CD1c-positive myeloid dendritic cell (primary cell): ENCODE measurements around the gene CEMIP.

Source experiments
- DNase-seq: peaks from one replicate; pipeline ENCODE4 v3.0.0-alpha.2; 2016; ENCODE audit errors: extremely low spot score

CEMIP gene

DNA sequence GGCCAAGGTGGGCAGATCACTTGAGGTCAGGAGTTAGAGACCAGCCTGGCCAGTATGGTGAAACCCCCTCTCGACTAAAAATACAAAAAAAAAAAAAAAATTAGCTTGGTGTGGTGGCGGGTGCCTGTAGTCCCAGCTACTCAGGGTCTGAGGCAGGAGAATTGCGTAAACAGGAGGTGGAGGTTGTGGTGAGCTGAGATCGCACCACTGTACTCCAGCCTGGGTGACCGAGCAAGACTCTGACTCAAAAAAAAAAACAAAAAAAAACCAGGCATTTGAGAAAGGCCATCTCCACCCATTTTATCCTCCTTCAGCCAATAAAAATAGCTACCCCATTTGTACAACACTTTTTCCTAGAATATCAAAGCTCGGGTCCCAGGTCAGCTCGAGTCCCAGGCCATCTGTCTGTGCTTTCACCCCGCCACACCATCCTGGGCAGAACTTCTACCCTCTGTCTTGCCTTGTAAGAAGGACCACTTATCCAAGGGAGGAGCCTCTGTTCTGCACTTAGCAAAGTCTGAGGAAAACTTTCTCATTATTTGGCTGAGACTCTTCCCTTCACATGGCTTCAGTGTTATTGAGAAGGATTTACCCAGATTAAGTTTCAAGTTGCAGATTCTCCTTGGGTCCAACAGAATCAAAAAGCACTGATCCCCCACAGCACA, 111.3 kb downstream of the CEMIP start:
- DNase-seq = no peak

DNA sequence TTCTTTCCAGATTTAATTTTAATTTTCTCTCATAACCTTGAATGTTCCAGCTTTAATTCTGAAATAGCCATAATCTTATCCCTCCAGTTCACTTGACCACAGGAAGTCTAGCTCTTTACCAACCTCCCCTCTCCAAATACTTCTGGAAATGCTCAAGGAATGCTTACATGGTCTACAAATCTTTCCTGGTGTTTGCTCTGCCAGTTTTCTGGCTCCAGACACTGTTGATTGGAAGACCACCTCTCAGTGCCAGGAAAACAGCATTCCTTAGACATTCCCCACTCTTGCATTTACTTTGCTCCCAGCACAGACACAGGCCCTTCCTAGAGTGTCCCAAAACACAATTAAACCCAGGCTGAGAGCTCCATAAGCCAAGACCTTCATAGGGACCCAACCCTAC, 111.8 kb downstream of the CEMIP start:
- no peak for DNase-seq

DNA sequence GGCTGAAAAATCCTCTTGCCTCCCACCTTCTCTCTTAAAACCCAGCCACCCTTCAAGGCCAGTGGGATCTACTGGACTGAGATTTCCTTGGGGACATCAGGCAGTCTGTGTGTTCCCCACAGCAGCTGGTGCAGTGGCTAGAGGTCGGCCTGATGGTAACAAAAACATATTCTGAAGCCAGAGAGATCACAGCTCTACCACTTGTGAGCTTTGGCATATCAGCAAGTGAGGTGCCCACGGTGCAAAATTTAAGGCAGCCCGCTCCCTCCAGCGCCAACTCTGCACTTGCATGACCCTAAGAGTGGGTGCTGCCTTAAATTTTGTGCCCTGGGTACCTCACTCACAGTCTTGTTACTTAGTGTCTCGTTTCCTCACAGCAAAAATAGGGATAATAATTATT, 113.2 kb downstream of the CEMIP start:
- DNase-seq = no peak

DNA sequence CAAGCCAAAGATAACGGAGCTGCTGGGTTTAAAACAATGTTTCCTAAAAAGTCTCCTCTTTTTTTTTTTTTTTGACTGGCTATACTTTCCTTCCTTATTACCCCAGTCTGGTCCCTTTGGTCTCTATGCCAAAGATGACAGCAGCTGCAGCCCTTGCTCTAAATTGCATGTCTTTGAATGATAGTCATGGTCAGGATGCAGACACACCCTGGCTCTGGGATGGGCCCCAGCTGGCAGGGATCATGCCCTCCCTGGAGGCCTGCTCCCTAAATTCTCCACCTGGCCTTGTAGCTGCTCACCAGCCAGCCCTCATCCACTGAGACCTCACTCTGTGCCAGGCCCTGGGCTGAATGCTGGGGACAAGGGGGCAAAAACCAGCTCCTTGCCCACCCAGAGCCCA, 114.6 kb downstream of the CEMIP start:
- DNase-seq = no peak

DNA sequence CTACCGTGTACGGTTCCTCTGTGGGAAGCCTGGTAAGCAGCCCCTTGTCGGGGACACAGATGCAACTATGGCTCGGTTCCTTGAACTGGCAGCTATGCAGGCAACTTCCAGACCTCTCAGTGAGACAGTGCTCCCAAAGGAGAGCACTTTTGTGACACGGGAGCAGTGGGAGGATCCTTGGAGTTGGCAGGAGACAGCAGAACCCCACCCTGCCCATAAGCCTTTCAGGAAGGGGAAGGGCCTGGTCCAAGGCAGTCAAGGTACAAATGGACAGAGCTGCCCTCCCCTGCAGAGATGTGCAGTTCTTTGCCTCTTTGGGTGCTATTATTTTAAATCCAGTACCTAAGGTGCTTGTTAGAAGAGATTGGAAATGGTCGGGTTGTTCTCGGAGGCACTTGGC, 115.9 kb downstream of the CEMIP start:
- no peak for DNase-seq

DNA sequence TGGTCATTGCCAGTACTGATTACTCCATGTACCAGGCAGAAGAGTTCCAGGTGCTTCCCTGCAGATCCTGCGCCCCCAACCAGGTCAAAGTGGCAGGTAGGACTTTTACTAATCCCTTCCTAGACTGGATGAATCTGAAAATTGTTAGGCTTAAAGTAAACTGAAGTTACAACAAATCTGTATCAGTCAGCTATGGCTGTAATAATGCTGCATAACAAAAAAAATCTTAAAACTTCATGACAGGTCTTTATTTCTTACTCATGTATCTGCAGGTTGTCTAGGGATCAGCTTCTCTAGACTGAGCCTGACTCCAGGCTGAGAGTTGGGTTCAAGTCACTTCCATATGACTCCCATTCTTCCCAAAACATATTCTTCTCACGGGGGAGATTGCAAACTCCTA, 116.8 kb downstream of the CEMIP start:
- no peak for DNase-seq

DNA sequence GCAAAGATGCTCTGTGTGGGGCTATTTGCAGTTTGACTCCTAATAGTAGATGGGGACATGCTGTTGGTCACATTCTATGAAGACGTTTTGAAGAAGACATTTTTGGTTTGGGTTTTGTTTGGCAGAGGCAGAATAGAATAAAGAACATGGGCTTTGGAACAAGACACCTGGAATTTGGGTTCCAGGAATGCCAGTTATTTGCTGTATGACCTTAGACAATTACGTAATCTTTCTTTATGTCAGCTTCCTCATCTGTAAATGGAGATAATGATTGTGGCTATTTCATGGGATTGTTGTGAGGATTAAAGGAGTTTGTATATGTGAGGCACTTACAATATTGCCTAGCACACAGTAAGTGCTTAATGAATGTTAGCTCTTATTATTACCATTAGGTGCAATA, 118.9 kb downstream of the CEMIP start:
- no peak for DNase-seq

DNA sequence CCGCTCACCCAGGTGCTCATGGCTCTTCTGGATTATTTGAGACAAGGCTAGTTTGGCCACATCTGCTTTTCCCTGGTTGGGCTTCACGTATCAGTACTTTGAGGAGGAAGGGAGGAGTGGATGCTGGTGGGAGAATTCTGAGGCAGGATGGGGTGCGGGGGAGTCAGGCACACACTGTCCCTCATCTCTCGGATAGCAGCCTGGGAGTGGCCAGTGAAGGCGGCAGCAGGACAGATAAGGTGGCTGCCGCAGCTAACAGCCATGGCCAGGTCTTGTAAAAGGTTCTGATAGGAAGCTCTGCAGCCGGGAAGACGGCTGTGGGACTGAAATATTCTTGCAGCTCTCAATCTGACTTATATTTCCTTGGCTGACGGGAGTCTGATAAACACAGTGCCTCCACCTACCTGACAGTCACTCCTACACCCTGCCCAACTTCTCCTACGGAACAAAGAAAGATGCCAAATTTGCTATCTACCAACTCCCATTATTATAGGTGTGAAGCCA, 123.2 kb downstream of the CEMIP start:
- no peak for DNase-seq

DNA sequence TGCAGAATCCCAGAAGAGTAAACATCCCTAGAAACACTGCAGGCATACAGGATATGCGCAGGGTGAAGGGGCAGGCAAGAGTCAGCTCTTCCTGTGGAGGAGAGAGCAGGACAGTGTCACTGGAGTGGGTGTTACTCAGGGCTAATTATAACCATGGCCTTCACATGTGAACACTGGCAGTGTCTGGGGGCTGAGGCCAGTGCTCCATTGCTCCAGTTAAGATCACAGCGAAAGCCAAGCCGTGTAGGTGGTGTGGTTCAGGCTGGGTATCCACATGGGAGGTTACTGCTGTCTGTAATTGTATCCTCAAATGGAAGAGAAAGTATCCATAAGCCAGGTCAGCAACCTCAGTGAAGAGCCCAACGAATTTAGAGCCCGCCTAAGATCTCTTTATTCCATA, 125.8 kb downstream of the CEMIP start:
- no peak for DNase-seq

DNA sequence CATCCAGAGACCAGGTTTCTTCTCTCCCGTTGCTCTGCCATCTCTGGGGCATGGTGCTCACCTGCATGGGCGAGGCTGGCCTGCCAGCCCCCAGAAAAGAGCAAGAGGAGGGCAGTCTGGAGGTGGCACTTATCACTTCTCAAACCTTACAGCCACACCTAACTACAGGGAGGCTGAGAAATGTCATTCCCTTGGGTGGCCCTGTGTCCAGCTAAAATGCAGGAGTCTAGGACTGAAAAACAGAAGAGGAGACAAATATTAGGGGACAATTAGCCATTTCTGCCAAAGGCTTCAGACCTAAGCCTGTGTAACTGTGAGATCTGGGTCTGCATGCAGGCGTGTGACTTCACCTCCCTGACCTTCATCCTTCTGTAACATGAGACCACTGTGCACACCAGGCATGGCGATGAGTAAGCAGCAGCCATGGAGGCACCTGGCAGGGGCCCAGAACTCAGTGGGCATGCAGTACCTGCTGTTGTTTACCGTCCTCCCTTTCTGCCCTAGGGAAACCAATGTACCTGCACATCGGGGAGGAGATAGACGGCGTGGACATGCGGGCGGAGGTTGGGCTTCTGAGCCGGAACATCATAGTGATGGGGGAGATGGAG, 127.1 kb downstream of the CEMIP start:
- DNase-seq = no peak

DNA sequence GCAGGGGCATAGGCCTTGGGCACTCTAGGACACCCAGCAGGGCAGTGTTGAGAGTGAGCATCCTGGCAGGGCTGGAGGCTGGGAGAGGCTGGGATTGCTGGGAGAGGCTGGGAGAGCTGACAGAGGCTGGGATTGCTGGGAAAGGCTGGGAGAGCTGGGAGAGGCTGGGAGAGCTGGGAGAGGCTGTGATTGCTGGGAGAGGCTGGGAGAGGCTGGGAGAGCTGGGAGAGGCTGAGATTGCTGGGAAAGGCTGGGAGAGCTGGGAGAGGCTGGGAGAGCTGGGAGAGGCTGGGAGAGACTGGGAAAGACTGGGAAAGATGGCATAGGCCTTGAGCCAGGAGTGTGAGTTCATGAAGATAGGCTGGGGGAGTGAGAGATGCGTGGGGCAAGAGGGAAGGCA, 132.7 kb downstream of the CEMIP start:
- no peak for DNase-seq

DNA sequence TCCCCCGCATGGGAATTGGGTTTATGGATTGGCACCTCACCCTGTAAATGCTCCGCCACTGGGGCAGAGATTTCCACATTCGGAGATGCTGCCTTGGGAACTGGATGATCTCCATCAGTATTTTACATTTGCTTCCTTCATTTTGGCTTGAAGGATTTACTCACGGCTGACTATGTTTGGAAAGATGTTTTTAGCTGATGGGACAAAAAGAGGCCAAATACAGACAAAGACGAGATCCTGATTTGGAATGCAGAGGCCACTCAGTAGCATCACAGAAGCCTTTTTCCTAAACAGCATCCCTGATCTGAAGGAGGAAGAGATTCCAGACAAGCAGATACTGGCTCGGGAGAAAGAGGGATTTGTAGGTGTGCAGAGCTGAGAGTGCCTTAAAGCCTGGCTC, 133.5 kb downstream of the CEMIP start:
- no peak for DNase-seq

DNA sequence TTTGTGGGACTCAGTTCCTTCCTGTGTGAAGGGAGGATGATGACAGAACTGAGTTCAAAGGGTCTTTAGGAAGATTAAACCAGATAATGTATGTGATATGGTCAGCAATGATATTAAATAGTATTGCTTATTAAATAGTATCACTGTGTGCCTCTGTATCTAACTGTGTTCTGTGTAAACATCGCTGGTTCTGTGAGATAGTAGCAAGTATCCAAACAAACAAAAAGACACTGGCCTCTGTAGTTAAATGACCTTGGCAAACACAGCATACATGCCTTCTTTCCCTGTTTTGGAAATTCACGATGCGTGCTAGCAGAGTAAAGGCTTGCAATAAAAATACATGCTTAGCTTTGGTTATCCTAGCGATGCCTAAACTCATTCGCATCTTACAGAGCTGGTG, 134.4 kb downstream of the CEMIP start:
- DNase-seq = no peak

DNA sequence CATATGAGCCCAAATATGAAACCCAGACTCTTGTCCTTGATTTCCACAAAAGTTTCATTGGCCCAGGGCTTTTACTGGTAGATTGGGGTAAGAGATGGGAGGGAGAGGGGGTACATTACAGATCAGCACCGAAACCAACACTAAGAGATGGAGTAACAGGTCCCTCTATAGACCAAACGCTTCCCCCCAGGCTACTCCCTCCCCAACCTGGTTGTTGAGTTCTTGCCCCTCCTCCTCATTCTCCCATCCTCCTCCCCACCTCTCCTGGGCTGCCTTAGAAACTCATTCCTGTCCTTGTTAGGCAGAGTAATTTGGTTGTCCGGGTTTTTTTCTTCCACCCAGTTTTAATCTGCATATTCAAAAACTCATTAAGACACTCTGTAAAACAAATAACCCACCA, 136.3 kb downstream of the CEMIP start:
- DNase-seq = no peak

DNA sequence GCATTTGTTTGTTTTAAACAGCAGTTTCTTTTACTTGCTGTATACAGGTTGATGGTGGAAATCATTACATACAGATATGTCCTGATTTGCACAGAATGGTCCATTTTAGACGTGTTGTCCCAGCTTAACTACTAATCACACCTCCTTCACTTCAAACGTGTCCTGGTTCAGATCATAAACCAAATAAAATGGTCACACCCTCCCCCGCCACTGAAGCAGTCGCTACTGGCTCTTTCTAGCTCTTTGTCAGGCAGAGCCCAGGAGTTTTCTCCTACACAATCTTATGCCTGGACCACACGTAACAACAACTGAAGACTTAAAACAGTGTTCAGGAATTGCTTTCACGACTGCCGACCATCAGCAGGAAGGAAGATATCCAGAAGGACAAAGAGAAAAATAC, 136.9 kb downstream of the CEMIP start:
- DNase-seq = no peak

DNA sequence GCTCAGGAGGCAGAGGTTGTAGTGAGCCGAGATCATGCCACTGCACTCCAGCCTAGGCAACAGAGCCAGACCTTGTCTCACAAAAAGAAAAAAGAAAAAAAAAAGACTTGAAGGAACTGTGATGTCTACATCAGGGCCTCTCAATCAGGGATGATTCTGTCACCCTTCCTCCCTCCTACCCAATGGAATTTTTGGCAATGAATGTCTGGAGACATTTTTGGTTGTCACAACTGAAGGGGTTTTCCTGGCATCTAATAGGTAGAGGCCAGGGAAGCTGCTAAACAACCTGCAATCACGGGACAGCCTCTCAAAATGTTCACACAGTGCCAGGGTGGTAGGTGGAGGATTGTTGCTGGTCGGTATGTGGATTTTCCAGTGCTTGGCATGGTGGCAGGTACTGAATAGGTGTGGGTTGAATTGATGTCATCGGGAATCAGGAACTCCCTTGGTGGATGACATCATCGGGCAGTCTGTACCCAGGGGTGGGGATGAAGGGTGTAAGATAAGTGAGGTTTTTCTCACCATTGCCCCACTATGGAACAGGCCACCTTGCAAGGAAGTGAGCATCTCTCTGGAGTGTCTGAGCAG, 139.1 kb downstream of the CEMIP start:
- DNase-seq = no peak

DNA sequence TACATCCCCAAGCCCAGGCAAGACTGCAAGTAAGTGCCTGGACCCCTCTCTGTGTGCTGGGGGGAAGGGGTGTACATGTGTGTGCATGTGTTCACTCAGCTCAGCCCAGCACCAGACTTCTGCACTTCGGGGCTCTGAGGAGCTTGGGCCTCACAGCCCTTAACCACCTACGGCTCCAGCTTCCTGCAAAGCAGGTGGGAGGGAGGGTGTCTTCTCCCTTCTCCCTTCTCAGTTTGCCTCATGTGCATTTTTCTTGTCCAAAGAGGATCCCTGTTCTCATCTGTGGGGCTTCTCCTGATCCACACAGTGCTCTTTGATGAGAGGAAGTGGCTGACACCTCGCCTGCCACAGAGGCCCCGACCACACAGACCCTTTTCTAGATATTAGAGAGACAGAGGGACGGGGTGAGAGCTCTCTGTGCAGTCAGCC, 141.1 kb downstream of the CEMIP start:
- no peak for DNase-seq

DNA sequence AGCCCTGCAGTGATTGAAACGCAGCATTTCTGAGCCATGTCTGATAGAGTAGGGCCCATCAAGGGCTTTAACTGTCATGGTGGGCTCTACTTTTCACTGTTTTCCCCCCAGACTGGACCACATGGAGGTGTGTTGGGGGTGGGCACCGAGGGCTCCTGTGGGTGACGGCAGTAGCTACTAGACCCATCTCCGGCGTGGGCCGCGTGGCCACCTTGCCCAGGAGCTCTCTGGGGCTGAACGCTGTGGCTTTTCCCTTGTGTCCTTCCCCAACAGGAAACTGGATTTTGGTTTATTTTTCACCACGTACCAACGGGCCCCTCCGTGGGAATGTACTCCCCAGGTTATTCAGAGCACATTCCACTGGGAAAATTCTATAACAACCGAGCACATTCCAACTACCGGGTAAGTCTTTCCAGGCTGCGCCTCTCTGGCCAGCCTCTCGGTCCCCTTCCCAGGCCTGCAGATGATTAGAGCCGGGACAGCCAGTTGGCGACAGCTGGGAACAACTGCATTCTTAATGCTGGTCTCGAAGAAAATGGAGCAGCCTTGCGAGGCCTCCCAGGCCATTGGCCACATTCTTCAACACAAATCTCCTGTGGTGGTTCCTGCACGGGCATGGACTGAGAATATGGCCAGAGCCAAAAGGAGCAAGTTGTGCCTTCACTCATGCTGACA, 142.7 kb downstream of the CEMIP start:
- no peak for DNase-seq

DNA sequence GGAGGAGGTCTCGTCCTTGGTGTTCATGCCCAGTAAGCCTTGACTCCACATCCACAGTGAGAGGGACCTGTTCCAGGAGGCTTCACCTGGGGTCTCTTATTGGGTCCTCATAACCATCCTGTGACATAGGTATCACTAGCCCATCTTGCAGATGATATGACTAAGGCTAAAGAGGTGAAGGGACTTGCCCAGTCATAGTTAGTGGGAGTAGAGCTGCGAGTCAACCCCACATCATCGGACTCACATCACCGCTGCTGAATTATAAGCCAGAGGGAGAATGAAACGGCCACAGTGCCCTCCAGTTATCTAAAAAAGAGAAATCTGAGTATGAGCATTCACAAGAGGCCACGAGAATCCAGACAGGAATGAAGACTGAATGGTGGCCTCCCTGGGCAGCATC, 144.5 kb downstream of the CEMIP start:
- DNase-seq = no peak

DNA sequence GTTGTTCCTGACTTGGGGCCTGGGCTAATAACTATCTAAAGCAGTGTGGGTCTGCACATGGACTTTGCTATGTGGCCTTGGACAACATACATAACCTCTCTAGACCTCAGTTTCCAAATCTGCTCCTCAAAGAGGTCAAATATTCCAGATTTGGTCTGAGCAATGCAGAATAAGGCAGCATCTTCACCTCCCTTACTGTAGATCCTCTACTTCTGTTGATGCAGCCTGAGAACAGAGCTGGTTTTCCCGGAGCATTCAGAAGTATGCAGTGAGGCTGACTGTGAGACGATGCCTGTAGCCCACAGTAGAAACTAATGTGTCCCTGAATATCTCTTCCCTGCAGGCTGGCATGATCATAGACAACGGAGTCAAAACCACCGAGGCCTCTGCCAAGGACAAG, 145.1 kb downstream of the CEMIP start:
- DNase-seq = no peak

DNA sequence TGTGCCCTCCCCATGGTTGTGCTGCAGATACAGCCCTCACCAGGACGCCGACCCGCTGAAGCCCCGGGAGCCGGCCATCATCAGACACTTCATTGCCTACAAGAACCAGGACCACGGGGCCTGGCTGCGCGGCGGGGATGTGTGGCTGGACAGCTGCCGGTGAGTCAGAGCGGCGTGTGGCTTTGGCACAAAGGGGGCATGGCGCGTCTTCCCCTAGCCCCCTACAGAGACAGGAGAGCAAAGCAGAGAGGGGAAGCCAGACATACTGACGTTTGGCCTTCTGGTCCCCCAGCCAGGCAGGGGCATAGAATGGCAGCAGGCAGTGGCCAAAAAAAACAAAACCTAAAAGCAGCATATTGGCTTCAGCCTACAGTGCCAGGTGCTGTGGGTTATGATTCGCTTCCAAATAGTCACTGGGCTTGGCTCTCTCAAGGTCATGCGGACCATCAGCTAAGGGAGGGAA, 146.5 kb downstream of the CEMIP start:
- DNase-seq = no peak

DNA sequence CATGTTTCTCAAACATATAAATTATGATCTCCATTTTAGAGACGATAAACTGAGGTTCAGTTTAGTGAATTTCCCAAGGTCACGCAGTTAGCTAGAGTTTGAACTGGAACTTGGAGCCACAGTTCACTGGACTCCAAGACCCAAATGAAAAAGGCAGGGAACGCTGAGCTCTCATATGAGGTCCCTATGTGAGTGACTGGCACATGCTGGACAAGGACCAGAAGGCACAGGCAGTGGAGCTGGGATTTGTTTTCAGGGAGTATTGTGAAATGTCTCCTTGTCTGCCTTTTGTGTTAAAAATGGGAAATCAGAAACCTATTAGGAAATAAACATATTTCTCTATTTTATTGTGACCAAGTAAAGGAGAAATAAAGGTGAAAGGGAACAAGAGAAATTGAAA, 147.0 kb downstream of the CEMIP start:
- DNase-seq = no peak

DNA sequence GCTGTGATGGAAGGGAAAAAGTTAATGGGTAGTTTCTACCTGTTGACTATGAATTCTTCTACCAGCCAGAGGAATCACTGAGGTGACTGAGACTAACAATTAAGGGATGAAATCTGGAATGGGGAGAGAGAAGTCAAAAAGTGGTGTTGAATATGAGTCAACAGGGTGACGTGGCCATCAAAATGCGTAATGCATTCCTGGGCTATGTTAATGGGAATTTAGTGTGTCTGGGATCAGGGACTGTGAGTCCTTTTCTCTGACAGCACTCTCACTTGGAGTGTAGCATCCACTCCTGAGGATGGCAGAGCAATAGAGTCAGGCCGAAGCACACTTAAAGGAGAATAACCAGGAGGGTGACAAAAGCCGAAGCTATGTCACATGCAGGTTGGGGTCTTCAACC, 150.1 kb downstream of the CEMIP start:
- DNase-seq = no peak
